A673 (cell line): Measurements from ENCODE around the gene HMCES. TPM values are rescaled to one million over a fixed set of nuclear protein-coding genes. Genes with fewer than 3 reads are reported as not detected.
A peak's percentile ranks its signal among the peaks of the same experiment; 100 is the strongest.

Experiments used
- BruUV-seq: library from RNA; stranded (reverse); fragments of 400-500 nt; replicated peaks from 2 replicates; lab custom pipeline; 2021; lab: Mats Ljungman, UMichigan
- CTCF ChIA-PET: fragments of 300-600 bp; sonication (Branson Sonifier 250); formaldehyde crosslinking; loops from one replicate; lab custom pipeline; 2022; ENCODE audit warnings: antibody characterized with exemption; lab: Charles Lee
- POLR2A ChIA-PET: fragments of 300-600 bp; sonication (Branson Sonifier 250); formaldehyde crosslinking; loops from one replicate; lab custom pipeline; 2022; ENCODE audit warnings: antibody characterized with exemption; ENCODE audit not compliant: low non-redundant PET; lab: Charles Lee
- DNase-seq: peaks from one replicate; pipeline ENCODE4 v3.0.0-alpha.2; 2015; ENCODE audit warnings: low spot score
- H3K27ac ChIP-seq: fragments of 200-600 bp; sonication (generic); 2 replicates; pipeline ENCODE4 v1.5.1; 2016; ENCODE audit warnings: mixed run types, low read depth, mild to moderate bottlenecking, mixed read lengths, antibody characterized with exemption, low read length; ENCODE audit not compliant: poor library complexity, severe bottlenecking
- H3K27me3 ChIP-seq: fragments of 200-600 bp; sonication (generic); replicated peaks from 2 replicates; pipeline ENCODE4 v1.6.1; 2017; ENCODE audit warnings: mixed run types, low read depth, mild to moderate bottlenecking, mixed read lengths, antibody characterized with exemption, low read length; ENCODE audit not compliant: insufficient read depth, poor library complexity
- H3K36me3 ChIP-seq: fragments of 200-600 bp; sonication (generic); 2 replicates; pipeline ENCODE4 v1.6.1; 2016; ENCODE audit warnings: mixed run types, mild to moderate bottlenecking, mixed read lengths, antibody characterized with exemption, low read length; ENCODE audit not compliant: insufficient read depth, poor library complexity, severe bottlenecking
- H3K4me1 ChIP-seq: fragments of 200-600 bp; sonication (generic); 2 replicates; pipeline ENCODE4 v1.6.1; 2017; ENCODE audit warnings: mixed run types, mild to moderate bottlenecking, mixed read lengths, antibody characterized with exemption, low read length; ENCODE audit not compliant: insufficient read depth, poor library complexity, severe bottlenecking
- H3K4me3 ChIP-seq: fragments of 200-600 bp; sonication (generic); 2 replicates; pipeline ENCODE4 v1.5.1; 2016; ENCODE audit warnings: low read depth, mixed run types, mild to moderate bottlenecking, mixed read lengths, low read length; ENCODE audit not compliant: poor library complexity, severe bottlenecking
- H3K9me3 ChIP-seq: fragments of 200-600 bp; sonication (generic); 2 replicates; pipeline ENCODE4 v1.6.1; 2016; ENCODE audit warnings: mixed run types, low read depth, mild to moderate bottlenecking, mixed read lengths, antibody characterized with exemption, low read length; ENCODE audit not compliant: poor library complexity, severe bottlenecking
- CTCF ChIP-seq: fragments of 300-800, 200-600 bp; sonication (generic); conservative IDR thresholded peaks from 2 replicates; pipeline ENCODE4 v1.5.1; 2017; ENCODE audit warnings: low read depth, mild to moderate bottlenecking, antibody characterized with exemption, low read length, moderate library complexity, mixed read lengths
- EZH2 ChIP-seq: fragments of 200-600 bp; sonication (generic); IDR thresholded peaks from 2 replicates; pipeline ENCODE4 v1.6.1; 2017; ENCODE audit warnings: borderline replicate concordance, low read depth, mild to moderate bottlenecking, mixed read lengths, antibody characterized with exemption, low read length; ENCODE audit not compliant: poor library complexity, severe bottlenecking
- intact Hi-C: fragments of 100-400 bp; cut with micrococcal nuclease; formaldehyde crosslinking; loops from one replicate; pipeline ENCODE4 v1.10.0; 2022; ENCODE audit not compliant: unreplicated experiment
- total RNA-seq: library from RNA; stranded (reverse); gene quantifications from 2 replicates; pipeline ENCODE4 v1.2.3, GENCODE V29; 2021

HMCES gene
- total RNA-seq, 1 experiment from 2014 or later: 52.2 TPM

GRCh38 chr3:129288446-129288845 is 9.8 kb downstream of the HMCES start:
- H3K27me3 ChIP-seq: no peaks in the 10 kb centered on the region
- ChIA-PET CTCF (no interaction called here), POLR2A (no interaction called here)
- no TSS peak for BruUV-seq
- H3K4me3 ChIP-seq: no peak overlapping the region
- peaks cover 3% of the 10 kb centered on the region for H3K4me1 ChIP-seq
- DNase-seq: no peak
- intact Hi-C loops: no loop called here
- TF ChIP-seq CTCF (no peak), EZH2 (no peak)
- no peaks in the 10 kb centered on the region for H3K9me3 ChIP-seq
- H3K27ac ChIP-seq: no peak overlapping the region
- H3K36me3 ChIP-seq: peaks cover 17% of the 10 kb centered on the region

DNA sequence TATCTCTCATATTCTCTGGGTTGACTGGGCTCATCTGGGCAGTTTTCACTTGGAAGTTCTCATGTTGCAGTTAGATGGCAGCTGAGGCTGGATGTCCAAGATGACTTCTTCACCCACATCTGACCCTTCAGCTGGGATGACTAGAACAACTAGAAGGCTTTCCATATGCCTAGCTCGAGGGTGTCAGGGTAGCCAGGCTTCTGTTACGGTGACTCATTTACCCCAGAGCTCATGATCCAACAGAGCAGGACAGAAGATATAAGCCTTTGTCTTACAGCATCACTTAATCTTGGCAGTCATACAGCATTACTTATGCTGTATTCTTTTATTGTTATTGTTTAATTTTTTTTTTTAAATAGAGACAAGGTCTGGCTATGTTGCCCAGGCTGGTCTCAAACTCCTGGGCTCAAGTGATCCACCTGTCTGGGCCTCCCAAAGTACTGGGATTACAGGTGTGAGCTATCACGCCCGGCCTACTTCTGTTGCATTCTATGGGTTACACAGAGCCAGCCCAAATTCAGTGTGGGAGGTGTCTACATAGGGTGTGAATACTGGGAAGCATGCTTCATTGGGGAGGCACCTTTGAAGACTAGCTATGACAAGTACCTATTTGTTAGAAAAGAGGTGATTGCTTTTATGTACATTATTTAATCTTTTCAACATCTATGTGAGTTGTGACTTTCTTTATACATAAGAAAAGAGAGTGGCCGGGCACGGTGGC is 10.7 kb downstream of the HMCES start:
- no peaks in the 10 kb centered on the region for H3K27me3 ChIP-seq

DNA sequence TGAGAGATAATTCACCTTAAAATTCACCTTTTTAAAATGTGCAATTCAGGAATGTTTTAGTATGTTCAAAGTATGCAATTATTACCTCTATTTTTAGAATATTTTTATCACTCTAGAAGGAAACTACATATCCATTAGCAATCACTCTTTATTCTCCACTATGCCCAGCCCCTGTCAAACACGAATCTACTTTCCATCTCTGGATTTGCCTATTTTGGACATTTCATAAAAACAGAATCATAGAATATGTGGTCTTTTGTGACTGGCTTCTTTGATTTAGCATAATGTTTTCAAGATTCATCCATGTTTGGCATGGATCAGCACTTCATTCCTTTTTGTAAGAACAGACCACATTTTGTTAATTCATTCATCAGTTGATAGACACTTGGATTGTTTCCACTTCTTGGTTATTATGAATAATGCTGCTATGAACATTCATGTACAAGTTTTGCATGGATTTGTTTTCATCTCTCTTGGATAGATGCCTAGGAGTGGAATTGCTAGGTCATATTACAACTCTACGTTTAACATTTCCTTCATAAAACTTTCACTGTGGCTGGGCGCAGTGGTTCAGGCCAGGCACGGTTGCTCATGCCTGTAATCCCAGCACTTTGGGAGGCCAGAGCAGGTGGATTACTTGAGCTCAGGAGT is 12.7 kb downstream of the HMCES start:
- H3K4me3 ChIP-seq: no peak overlapping the region
- no peak for DNase-seq
- TF ChIP-seq CTCF: no peak
- TF ChIP-seq EZH2: no peak
- no peaks in the 10 kb centered on the region for H3K9me3 ChIP-seq
- H3K27me3 ChIP-seq: no peaks in the 10 kb centered on the region
- peaks cover 3% of the 10 kb centered on the region for H3K4me1 ChIP-seq
- POLR2A ChIA-PET: no interaction called here
- BruUV-seq: no TSS peak
- H3K27ac ChIP-seq: peak overlapping the region; percentile 1
- intact Hi-C loops: no loop called here
- peaks cover 25% of the 10 kb centered on the region for H3K36me3 ChIP-seq
- CTCF ChIA-PET: no interaction called here

More for the DNA sequence above, 10.7 kb downstream of the HMCES start:
- Histone ChIP-seq H3K36me3 (peaks cover 22% of the 10 kb centered on the region), H3K4me3 (no peak overlapping the region), H3K9me3 (no peaks in the 10 kb centered on the region), H3K27ac (no peak overlapping the region), H3K4me1 (peaks cover 3% of the 10 kb centered on the region)
- ChIA-PET CTCF (no interaction called here), POLR2A (no interaction called here)
- TF ChIP-seq CTCF (no peak), EZH2 (no peak)
- no TSS peak for BruUV-seq
- DNase-seq: no peak
- intact Hi-C loops: no loop called here
